ENCODE results near the gene NAE1. TPM values are rescaled to one million over a fixed set of nuclear protein-coding genes. Genes with fewer than 3 reads are reported as not detected.
A peak's percentile ranks its signal among the peaks of the same experiment; 100 is the strongest.
"Not testable (repeated sequence)": the region's sequence is repeated elsewhere in the genome, so short reads cannot be mapped to it uniquely, and the experiment has no call there.

Gene NAE1
- polyA plus RNA-seq (ENCODE audit: insufficient read length in 4 of 4): 100 to 1,000 TPM in 1 of 4 donors, 10 to 100 TPM in 3; 62.4 to 102 (median 86.8) TPM

DNA sequence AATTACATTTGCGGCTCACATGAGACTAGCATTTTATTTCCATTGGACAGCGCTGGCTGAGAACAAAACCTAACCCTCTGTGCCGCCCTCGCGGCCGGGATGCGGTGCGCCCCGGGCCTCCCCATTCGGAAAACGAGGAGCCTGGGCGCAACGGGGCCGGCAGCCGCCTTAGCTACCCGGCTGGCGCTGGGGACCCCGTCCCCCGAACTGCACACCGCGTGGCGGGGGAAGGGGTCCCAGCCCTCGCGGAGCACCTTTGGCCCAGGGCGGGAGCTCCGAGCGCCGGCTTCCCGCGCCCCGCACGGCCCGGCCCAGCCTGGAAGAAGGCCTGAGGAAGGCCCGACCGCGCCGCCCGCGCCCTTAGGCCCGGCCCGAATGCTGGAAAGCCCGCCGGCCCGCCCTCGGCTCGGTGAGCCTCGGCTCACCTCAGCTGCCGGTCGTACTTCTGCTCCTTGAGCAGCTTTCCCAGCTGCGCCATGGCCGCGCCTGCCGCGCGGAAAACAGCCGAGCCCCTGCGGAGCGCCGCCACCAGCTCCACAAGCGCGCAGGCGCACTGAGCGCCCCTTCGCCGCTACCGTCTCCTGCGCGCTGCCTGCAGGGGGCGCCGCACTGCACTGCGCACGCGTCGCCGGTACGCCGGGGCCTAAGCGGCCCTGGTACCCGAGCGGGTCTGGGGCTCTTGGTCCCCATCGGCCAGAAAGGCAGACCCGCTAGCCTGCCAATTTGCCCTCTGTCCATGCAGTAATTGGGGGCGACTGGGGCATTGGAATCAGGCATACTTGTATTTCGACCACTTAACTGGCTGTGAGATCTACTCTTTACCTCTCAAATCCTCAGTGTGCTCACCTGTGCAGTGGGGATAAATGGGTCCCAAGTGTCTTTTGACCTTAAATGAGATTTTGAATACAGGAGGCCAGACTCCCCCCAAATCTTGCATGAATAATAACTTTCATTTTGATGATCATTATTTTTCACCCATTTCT is at the start of gene NAE1:
Gene NAE1, minus strand, starts transcription at position 555 of the 983 bp plus-strand sequence. Its CDS starts 77 bp downstream, at position 478.
- peak; percentile 78 to 83 (median 80) for DNase-seq (ENCODE audit: low read depth in 4 of 4, low spot score in 3 of 4)

DNA sequence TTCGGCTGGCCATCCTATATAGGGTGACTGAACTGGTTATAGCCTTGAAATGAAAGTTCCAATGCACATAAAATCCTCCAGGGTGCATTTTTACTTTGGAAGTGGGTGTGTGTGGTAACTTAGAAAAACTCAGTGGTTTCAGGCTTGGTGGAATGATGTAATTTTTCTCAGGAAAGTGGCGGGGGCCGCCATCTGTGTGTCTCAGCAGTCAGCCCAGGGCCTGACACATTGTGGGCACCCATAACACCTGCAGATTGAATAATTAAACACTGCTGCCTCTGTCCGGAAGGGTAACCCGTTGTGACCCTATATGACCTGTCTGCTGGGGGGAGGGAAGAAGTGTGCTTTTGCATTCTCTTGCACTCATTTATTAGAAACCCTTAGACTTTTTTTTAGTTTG is 47.3 kb upstream of the NAE1 start:
- DNase-seq (ENCODE audit: low read depth in 4 of 4, low spot score in 3 of 4): no peak

DNA sequence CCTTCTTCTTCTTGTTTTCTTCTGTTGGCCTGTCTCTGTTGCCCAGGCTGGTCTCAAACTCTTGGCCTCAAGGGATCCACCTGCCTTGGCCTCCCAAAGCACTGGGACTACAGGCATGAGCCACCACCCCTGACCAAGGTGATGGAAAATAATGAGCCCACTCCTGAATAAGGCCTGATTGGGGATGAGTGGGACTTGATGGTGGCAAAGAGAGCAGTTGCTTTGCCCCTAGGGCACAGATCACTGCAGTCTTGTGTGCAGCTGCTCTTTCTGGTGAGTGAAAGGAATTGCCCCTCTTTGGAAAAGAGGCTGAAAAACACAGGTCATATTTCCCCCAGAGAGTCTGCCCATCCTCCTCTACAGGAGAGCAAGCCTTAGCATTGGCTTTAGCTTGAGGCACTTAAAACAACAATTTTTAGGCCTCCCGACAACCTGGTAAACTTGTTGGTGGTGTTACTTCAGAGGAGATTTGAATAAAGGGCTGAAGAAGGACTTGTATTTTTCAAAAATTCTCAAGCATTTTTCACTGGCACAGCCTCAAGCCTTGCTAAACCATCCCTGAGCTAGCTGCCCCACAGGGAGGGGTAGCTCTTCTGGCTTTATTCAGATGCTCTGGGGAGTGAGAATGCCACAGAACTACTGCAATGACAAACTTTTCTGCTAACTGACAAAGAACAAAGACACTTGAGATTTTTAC is 43.5 kb upstream of the NAE1 start:
- DNase-seq (ENCODE audit: low read depth in 4 of 4, low spot score in 3 of 4): no peak

DNA sequence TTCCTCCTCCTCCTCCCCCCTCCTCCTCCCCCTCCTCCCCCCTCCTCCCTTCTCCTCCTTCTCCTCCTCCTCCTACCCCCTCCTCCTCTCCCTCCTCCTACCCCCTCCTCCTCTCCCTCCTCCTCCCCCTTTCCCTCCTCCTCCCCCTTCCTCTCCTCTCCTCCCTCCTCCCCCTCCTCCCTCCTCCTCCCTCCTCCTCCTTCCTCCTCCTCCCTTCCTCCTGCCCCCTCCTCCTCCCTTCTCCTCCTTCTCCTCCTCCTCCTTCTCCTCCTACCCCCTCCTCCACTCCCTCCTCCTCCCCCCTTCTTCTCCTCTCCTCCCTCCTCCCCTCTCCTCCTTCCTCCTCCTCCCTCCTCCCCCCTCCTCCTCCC is 42.9 kb upstream of the NAE1 start:
- DNase-seq (ENCODE audit: low read depth in 4 of 4, low spot score in 3 of 4): no peak

DNA sequence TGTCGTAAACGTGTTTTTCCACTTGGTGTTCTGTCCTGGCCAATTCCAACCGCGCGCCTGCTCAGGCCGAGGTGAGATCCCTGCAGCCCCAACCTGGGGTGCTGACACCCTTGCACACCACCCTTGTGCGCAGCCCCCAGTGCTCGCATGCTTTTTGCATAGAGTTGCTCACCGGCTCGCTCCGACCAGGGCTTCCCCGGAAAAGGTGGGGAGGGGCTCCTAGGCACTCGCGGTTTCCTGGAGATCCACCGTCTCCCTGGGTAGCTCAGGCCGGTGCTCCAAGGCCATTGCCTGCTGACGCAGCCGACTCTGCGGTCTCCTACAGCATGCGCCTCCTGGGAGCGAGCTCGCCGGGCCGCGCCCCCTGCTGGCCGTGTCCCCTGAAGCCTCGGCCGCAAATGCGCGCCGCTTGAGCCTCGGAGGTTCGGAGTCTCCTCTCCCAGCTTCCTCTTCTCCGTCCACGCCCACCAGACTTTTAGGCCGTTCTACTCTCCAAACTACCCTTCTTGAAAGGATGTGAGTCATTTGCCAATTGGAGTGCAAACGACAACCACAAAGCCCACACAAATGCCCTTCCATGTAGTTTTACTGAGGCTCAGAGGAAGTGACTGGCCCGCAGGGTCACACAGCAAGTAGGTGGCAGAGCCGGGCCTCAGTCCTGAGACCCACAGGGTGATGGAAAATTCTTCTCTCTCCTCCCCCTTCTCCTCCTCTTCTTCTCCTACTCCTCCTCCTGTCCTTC is 42.3 kb upstream of the NAE1 start:
- peak; percentile 38 to 69 (median 56) for DNase-seq (ENCODE audit: low read depth in 4 of 4, low spot score in 3 of 4)

DNA sequence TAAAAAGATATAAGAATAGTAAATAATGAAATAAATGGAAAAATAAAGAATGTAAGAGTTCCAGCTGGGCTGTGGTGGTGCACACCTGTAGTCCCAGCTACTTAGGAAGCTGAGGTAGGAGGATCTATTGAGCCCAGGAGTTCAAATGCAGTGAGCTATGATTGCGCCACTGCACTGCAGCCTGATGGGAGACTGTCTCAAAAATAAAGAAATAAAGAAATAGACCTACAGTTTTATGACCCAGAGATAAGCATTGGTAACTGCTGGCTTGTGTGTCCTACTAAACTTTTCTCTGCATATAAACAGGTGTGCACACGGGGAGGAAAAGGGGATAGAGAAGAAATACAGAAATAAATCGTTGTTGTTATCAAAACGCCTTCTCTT is 41.8 kb upstream of the NAE1 start:
- no peak for DNase-seq (ENCODE audit: low read depth in 4 of 4, low spot score in 3 of 4)

GRCh38 chr16:66871840-66872239 is 41.1 kb upstream of the NAE1 start:
- no peak for DNase-seq (ENCODE audit: low read depth in 4 of 4, low spot score in 3 of 4)

- not testable (repeated sequence) for DNase-seq (ENCODE audit: low read depth in 4 of 4, low spot score in 3 of 4)
Observed at GRCh38 chr16:66871363-66871762, 40.6 kb upstream of the NAE1 start.

- DNase-seq (ENCODE audit: low read depth in 4 of 4, low spot score in 3 of 4): no peak
Observed at GRCh38 chr16:66869424-66869823, 38.6 kb upstream of the NAE1 start.

GRCh38 chr16:66863707-66864106 is 32.9 kb upstream of the NAE1 start:
- no peak for DNase-seq (ENCODE audit: low read depth in 4 of 4, low spot score in 3 of 4)

GRCh38 chr16:66862023-66862520 is 31.3 kb upstream of the NAE1 start:
- DNase-seq (ENCODE audit: low read depth in 4 of 4, low spot score in 3 of 4): no peak

- DNase-seq (ENCODE audit: low read depth in 4 of 4, low spot score in 3 of 4): no peak
Observed at GRCh38 chr16:66859397-66860068, 28.8 kb upstream of the NAE1 start.

DNA sequence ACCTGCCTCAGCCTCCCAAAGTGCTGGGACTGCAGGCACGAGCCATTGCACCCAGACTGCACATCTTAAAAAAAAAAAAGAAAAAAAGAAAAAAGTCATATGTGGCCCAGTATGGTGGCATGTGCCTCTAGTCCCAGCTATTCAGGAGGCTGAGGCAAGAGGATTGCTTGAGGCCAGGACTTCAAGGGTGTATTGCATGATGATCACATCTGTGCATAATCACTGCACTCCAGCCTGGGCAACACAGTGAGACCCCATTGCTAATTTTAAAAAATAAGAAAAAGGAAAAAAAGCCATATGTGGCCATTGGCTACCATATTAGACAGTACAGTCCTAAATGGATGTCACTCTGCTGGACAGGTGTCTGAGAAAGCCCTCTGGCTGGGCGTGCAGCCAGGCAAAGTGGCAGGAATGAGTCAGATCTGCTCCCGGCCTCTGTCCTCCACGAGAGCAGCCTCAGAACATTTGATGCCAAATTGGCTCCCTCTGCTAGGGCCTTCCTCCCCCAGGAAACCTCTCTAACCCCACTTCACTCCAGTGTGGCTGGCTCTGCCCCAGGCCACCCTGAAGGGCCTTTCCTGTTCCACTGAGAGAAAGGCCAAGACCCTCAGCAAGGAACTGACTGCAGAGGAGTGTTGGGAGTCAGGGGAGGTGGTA is 28.1 kb upstream of the NAE1 start:
- no peak for DNase-seq (ENCODE audit: low read depth in 4 of 4, low spot score in 3 of 4)

- DNase-seq (ENCODE audit: low read depth in 4 of 4, low spot score in 3 of 4): no peak
Observed at GRCh38 chr16:66857437-66857836, 26.7 kb upstream of the NAE1 start.

- DNase-seq (ENCODE audit: low read depth in 4 of 4, low spot score in 3 of 4): no peak
Observed at GRCh38 chr16:66856801-66857200, 26.0 kb upstream of the NAE1 start.

- no peak for DNase-seq (ENCODE audit: low read depth in 4 of 4, low spot score in 3 of 4)
Observed at GRCh38 chr16:66856184-66856730, 25.5 kb upstream of the NAE1 start.

DNA sequence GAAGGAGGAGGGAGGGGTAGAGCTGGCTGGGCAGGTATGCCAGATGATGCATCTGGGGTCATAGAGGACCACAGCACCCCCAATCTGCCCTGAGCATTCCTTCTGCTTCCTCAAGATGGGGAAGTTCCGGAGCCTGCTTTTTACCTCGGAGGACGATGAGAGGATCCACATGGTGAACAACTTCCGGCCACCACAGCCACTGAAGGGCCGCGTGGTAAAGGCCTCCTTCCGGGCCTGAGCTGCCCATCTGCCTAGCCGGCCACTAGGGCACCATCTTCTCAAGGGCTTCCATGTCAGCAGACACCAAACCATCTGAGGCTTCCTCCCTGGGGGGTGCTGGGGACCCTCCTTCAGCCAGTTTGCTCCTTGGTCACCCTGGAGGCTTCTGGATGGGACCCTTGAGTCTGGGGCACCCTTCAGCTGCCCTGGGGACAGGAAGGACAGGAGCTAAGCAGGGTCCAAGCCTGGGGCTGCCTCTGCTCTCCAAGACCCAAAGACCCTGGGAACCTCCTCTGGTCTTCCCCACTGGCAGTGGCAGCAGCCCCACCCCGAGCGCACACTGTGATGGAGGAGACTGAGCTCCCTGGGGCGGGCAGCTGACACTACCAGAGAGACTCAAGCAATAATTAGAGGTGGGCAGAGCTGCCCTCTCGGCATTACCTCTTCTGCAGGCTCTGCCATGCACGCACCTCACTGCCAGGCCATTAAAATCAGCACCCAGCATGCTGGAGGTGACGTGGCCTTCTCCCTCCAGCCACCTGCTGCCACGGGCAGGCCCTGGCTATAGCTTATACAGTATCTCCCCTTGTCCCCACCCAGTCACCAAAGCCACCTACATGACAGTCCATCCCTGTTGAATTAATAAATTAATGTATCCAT is 22.7 kb upstream of the NAE1 start:
- no peak for DNase-seq (ENCODE audit: low read depth in 4 of 4, low spot score in 3 of 4)

DNA sequence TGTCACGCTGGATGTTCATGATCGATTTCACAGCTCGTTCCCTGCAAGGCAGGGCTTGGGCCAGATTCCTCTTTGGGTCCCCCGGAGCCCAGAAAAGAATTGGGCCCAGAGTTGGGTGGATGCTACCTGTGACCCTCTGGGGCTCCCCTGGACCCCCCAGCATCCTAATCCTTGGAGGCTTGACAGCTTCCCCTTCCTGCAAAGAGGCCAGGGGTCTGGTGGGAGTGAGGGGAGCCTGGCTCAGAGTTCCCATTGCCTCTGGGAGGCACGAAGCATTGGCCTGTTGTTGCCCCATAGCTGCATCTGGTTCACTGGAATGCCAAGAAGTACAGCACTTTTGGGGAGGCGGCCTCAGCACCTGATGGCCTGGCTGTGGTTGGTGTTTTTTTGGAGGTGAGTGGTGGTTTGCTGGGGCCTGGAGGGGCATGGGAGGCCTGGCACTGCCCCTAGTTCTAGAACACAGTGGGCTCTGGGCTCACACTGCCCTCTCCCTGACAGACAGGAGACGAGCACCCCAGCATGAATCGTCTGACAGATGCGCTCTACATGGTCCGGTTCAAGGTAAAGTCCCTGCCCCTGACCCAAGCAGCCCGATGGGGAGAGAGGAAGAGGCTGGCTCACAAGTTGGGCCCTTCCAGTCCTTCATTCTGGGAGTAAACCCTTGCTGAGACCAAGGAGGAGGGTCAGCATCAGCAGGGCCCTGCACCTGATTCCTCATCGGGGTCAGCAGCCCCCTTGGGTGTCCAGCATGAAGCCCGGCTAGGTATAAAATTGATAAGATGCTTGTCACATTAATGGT is 20.6 kb upstream of the NAE1 start:
- DNase-seq (ENCODE audit: low read depth in 4 of 4, low spot score in 3 of 4): no peak

All from left renal pelvis (tissue), 4 donors.